ENCODE data around the gene DHX8. TPM values are rescaled to one million over a fixed set of nuclear protein-coding genes. Genes with fewer than 3 reads are reported as not detected.
"Not testable (repeated sequence)": the region's sequence is repeated elsewhere in the genome, so short reads cannot be mapped to it uniquely, and the experiment has no call there.

DHX8 gene
- total RNA-seq, 3 donors from 2014 or later, result 32.5 to 44.1 (median 42.0) TPM

GRCh38 chr17:43479948-43480347 lies 3.8 kb upstream of the DHX8 start:
- H3K4me1 ChIP-seq, result peaks cover 0 to 6% of the 10 kb centered on the region in 2 donors
- no peak overlapping the region for H3K4me3 ChIP-seq
- TF ChIP-seq POLR2AphosphoS5 (IDR thresholded peaks at IDR 0.05), result no peak
- TF ChIP-seq CTCF (IDR thresholded peaks at IDR 0.05), result no peak
- TF ChIP-seq POLR2A (IDR thresholded peaks at IDR 0.05), result no peak
- H3K36me3 ChIP-seq, result no peaks in the 10 kb centered on the region
- no peak overlapping the region for H3K27ac ChIP-seq
- no peaks in the 10 kb centered on the region for H3K27me3 ChIP-seq
- intact Hi-C loops (cut with DNase I; ENCODE audit: low total_unique reads), result no loop called here
- DNase-seq (ENCODE audit: low spot score in 2 of 2), result no peak
- no peaks in the 10 kb centered on the region for H3K9me3 ChIP-seq

GRCh38 chr17:43482103-43483012 lies 1.4 kb upstream of the DHX8 start:
- no peak for DNase-seq (ENCODE audit: low spot score in 2 of 2)
- H3K36me3 ChIP-seq, result no peaks in the 10 kb centered on the region
- H3K4me1 ChIP-seq, result peaks cover 0 to 14% of the 10 kb centered on the region in 2 donors
- TF ChIP-seq POLR2AphosphoS5 (IDR thresholded peaks at IDR 0.05) (no peak), CTCF (IDR thresholded peaks at IDR 0.05) (no peak), POLR2A (IDR thresholded peaks at IDR 0.05) (no peak)
- H3K27me3 ChIP-seq, result no peaks in the 10 kb centered on the region
- intact Hi-C loops (cut with DNase I; ENCODE audit: low total_unique reads), result loop anchor here (2.0 kb wide), 1 partner anchor 86 kb away; no protein-coding TSS in a partner anchor
- no peak overlapping the region for H3K4me3 ChIP-seq
- no peak overlapping the region for H3K27ac ChIP-seq
- H3K9me3 ChIP-seq, result no peaks in the 10 kb centered on the region

GRCh38 chr17:43490621-43491020 lies 6.8 kb downstream of the DHX8 start:
- intact Hi-C loops (cut with DNase I; ENCODE audit: low total_unique reads), result no loop called here
- TF ChIP-seq CTCF (IDR thresholded peaks at IDR 0.05) (no peak), POLR2A (IDR thresholded peaks at IDR 0.05) (no peak), POLR2AphosphoS5 (IDR thresholded peaks at IDR 0.05) (no peak)
- DNase-seq (ENCODE audit: low spot score in 2 of 2), result no peak
- peaks cover 0 to under 1% of the 10 kb centered on the region in 2 donors for H3K4me1 ChIP-seq
- peaks cover 14% of the 10 kb centered on the region for H3K36me3 ChIP-seq
- no peak overlapping the region for H3K4me3 ChIP-seq
- H3K9me3 ChIP-seq, result no peaks in the 10 kb centered on the region
- H3K27ac ChIP-seq, result no peak overlapping the region
- no peaks in the 10 kb centered on the region for H3K27me3 ChIP-seq

GRCh38 chr17:43509440-43509839 lies 25.7 kb downstream of the DHX8 start:
- H3K36me3 ChIP-seq; intact Hi-C loops (cut with DNase I; ENCODE audit: low total_unique reads); H3K4me3 ChIP-seq; H3K4me1 ChIP-seq; H3K9me3 ChIP-seq; H3K27ac ChIP-seq; H3K27me3 ChIP-seq; DNase-seq (ENCODE audit: low spot score in 2 of 2): not testable (repeated sequence)

GRCh38 chr17:43511199-43511598 lies 27.4 kb downstream of the DHX8 start:
- H3K27me3 ChIP-seq; H3K36me3 ChIP-seq; H3K9me3 ChIP-seq; H3K4me3 ChIP-seq; H3K4me1 ChIP-seq; DNase-seq (ENCODE audit: low spot score in 2 of 2); H3K27ac ChIP-seq; intact Hi-C loops (cut with DNase I; ENCODE audit: low total_unique reads): not testable (repeated sequence)

- no peaks in the 10 kb centered on the region for H3K36me3 ChIP-seq
- H3K4me1 ChIP-seq, result no peaks in the 10 kb centered on the region
- H3K27me3 ChIP-seq, result no peaks in the 10 kb centered on the region
- no peaks in the 10 kb centered on the region for H3K9me3 ChIP-seq
- H3K4me3 ChIP-seq, result no peak overlapping the region
- H3K27ac ChIP-seq, result no peak overlapping the region
- no peak for DNase-seq (ENCODE audit: low spot score in 2 of 2)
- TF ChIP-seq POLR2A (IDR thresholded peaks at IDR 0.05) (no peak), CTCF (IDR thresholded peaks at IDR 0.05) (no peak), POLR2AphosphoS5 (IDR thresholded peaks at IDR 0.05) (no peak)
- intact Hi-C loops (cut with DNase I; ENCODE audit: low total_unique reads), result no loop called here
These were observed 31.9 kb downstream of the DHX8 start for GRCh38 chr17:43515656-43516055.
